SK-N-MC (cell line): ENCODE results near the gene BRD1.

Experiments used
- EZH2 ChIP-seq: fragments of 200-600 bp; sonication (generic); IDR thresholded peaks from one replicate; pipeline ENCODE4 v1.6.1; 2017; ENCODE audit warnings: antibody characterized with exemption
- FOXP2 ChIP-seq: optimal IDR thresholded peaks from 2 replicates; pipeline ENCODE3; 2011; ENCODE audit warnings: mild to moderate bottlenecking, moderate library complexity; ENCODE audit not compliant: insufficient read depth; ENCODE audit errors: extremely low read length, control extremely low read depth
- POLR2AphosphoS5 ChIP-seq: IDR thresholded peaks from 2 replicates; pipeline ENCODE4 v1.6.1; 2012; ENCODE audit warnings: mild to moderate bottlenecking, low read depth, low read length, borderline replicate concordance

- TF ChIP-seq EZH2, result no peak
- no peak for TF ChIP-seq POLR2AphosphoS5
- TF ChIP-seq FOXP2, result no peak
These were observed 63.5 kb downstream of the BRD1 start for GRCh38 chr22:49764127-49764581.
